ENCODE results near the gene ADK. TPM values are rescaled to one million over a fixed set of nuclear protein-coding genes. Genes with fewer than 3 reads are reported as not detected.

ADK gene
- polyA plus RNA-seq, 2 donors: 27.3 to 45.2 TPM

- no peak overlapping the region for H3K4me3 ChIP-seq (ENCODE audit: low read depth in 1 of 2, low read length in 2 of 2)
- H3K36me3 ChIP-seq (ENCODE audit: control insufficient read depth in 2 of 2, insufficient read depth in 2 of 2, low read length in 1 of 2): peaks cover 5 to 9% of the 10 kb centered on the region in 2 donors
- no peak overlapping the region for H3K27ac ChIP-seq (ENCODE audit: low read depth in 2 of 2, low read length in 1 of 2)
- peaks cover 0 to 5% of the 10 kb centered on the region in 2 donors for H3K9me3 ChIP-seq (ENCODE audit: control insufficient read depth in 2 of 2, insufficient read depth in 1 of 2, low read depth in 1 of 2, low read length in 1 of 2)
- H3K27me3 ChIP-seq (ENCODE audit: control insufficient read depth in 1 of 2, insufficient read depth in 2 of 2, low read length in 2 of 2): no peaks in the 10 kb centered on the region
- H3K4me1 ChIP-seq (ENCODE audit: control insufficient read depth in 2 of 2, insufficient read depth in 2 of 2, low read length in 1 of 2): no peaks in the 10 kb centered on the region
These were observed 521.6 kb downstream of the ADK start for GRCh38 chr10:74672430-74673165.

DNA sequence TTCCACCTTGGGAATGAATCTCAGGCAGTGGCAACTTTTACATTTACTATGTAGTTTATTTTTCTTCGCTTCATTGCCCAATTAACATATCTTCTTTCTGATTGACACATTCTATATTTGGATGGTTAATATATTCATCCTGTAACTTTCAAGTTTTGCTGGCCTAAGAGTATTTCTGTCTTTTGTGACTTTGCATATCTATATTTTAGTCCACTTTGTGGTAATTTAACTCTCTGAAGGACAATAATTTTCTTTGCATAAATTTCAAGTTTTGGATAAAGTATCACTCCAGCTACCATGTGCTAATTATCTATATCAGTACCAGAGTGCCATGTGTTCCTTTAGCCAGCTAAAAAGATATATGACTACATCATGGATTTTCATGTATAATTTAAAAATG lies 523.9 kb downstream of the ADK start:
- Histone ChIP-seq H3K27ac (ENCODE audit: low read depth in 2 of 2, low read length in 1 of 2) (no peak overlapping the region), H3K9me3 (ENCODE audit: control insufficient read depth in 2 of 2, insufficient read depth in 1 of 2, low read depth in 1 of 2, low read length in 1 of 2) (peaks cover 0 to 5% of the 10 kb centered on the region in 2 donors), H3K27me3 (ENCODE audit: control insufficient read depth in 1 of 2, insufficient read depth in 2 of 2, low read length in 2 of 2) (no peaks in the 10 kb centered on the region), H3K4me1 (ENCODE audit: control insufficient read depth in 2 of 2, insufficient read depth in 2 of 2, low read length in 1 of 2) (no peaks in the 10 kb centered on the region), H3K4me3 (ENCODE audit: low read depth in 1 of 2, low read length in 2 of 2) (no peak overlapping the region), H3K36me3 (ENCODE audit: control insufficient read depth in 2 of 2, insufficient read depth in 2 of 2, low read length in 1 of 2) (peaks cover 5 to 9% of the 10 kb centered on the region in 2 donors)
- 98 to 100% methylated on average over 1 of the region's 1 CpG for WGBS, 2 donors

DNA sequence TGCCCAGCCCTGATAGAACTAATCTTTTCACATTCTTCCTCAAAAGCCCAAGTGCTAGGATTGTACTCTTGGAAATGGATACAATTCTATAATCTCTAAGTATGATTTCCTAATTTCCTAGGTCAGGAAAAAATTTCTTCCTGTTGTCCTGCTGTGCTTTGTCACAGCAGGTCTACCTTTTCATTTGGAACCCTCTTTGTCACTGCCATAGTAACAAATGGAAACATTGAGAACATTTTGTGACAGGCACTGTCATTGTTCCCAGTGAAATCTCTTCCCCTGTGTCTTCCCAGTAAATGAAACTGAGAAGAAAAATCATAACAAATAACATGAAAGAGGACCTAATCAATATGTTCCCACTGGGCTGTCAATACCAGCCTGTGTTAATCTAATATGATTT lies 524.5 kb downstream of the ADK start:
- Histone ChIP-seq H3K9me3 (ENCODE audit: control insufficient read depth in 2 of 2, insufficient read depth in 1 of 2, low read depth in 1 of 2, low read length in 1 of 2) (peaks cover 0 to 5% of the 10 kb centered on the region in 2 donors), H3K27me3 (ENCODE audit: control insufficient read depth in 1 of 2, insufficient read depth in 2 of 2, low read length in 2 of 2) (no peaks in the 10 kb centered on the region), H3K36me3 (ENCODE audit: control insufficient read depth in 2 of 2, insufficient read depth in 2 of 2, low read length in 1 of 2) (peaks cover 5 to 9% of the 10 kb centered on the region in 2 donors), H3K4me3 (ENCODE audit: low read depth in 1 of 2, low read length in 2 of 2) (no peak overlapping the region), H3K4me1 (ENCODE audit: control insufficient read depth in 2 of 2, insufficient read depth in 2 of 2, low read length in 1 of 2) (no peaks in the 10 kb centered on the region), H3K27ac (ENCODE audit: low read depth in 2 of 2, low read length in 1 of 2) (no peak overlapping the region)

DNA sequence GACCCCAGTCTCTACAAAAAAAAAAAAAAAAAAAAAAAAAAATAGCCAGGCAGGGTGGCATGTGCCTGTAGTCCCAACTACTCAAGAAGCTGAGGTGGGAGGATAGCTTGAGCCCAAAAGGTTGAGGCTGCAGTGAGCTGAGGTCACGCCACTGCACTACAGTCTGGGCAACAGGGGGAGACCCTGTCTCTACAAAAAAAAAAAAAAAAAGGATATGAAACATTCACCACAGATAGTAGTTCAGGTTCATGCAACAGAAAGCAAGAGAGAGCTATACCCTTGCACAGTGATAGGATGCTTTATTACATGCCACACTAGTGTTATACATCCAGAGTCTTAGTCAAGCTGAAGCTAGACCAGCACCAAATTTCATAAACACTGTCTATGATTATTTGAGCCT lies 526.9 kb downstream of the ADK start:
- peaks cover 5 to 9% of the 10 kb centered on the region in 2 donors for H3K36me3 ChIP-seq (ENCODE audit: control insufficient read depth in 2 of 2, insufficient read depth in 2 of 2, low read length in 1 of 2)
- no peak overlapping the region for H3K4me3 ChIP-seq (ENCODE audit: low read depth in 1 of 2, low read length in 2 of 2)
- H3K27ac ChIP-seq (ENCODE audit: low read depth in 2 of 2, low read length in 1 of 2): no peak overlapping the region
- H3K4me1 ChIP-seq (ENCODE audit: control insufficient read depth in 2 of 2, insufficient read depth in 2 of 2, low read length in 1 of 2): no peaks in the 10 kb centered on the region
- 92 to 100% methylated on average over 1 of the region's 1 CpG for WGBS, 2 donors
- H3K27me3 ChIP-seq (ENCODE audit: control insufficient read depth in 1 of 2, insufficient read depth in 2 of 2, low read length in 2 of 2): no peaks in the 10 kb centered on the region
- H3K9me3 ChIP-seq (ENCODE audit: control insufficient read depth in 2 of 2, insufficient read depth in 1 of 2, low read depth in 1 of 2, low read length in 1 of 2): peaks cover 0 to 5% of the 10 kb centered on the region in 2 donors

DNA sequence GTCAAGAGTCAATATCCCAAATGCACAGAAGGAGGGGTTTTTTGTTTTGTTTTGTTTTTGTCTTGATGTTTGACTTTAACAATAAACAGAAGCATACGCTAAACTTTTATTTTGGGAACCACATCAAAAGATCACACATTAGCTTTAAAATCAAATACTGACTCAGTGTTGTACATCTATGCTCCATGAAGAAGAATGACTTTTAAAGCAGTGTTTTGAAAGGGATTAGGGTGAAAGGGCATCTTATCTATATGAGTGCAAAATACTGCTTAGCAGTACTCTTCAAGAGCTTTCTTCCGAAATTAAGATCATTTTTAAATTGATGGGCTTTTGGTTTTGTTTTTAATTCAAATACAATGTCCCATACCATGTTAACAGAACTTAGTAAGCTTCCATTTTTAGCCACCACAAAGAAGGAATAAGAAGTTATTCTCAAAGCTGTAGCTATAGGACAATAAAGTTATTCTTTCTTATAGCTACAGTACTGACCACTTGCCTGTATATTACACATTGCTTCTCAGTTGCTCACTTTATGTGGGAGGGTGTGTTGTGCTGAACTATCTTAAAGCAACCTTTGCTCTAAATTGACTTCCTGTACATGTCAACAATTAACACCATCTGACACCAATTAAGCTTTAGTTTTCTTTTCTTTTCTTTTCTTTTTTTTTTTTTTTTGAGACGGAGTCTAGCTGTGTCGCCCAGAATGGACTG lies 531.1 kb downstream of the ADK start:
- no peaks in the 10 kb centered on the region for H3K36me3 ChIP-seq (ENCODE audit: control insufficient read depth in 2 of 2, insufficient read depth in 2 of 2, low read length in 1 of 2)
- no peak overlapping the region for H3K27ac ChIP-seq (ENCODE audit: low read depth in 2 of 2, low read length in 1 of 2)
- H3K9me3 ChIP-seq (ENCODE audit: control insufficient read depth in 2 of 2, insufficient read depth in 1 of 2, low read depth in 1 of 2, low read length in 1 of 2): no peaks in the 10 kb centered on the region
- no peaks in the 10 kb centered on the region for H3K27me3 ChIP-seq (ENCODE audit: control insufficient read depth in 1 of 2, insufficient read depth in 2 of 2, low read length in 2 of 2)
- 81 to 87% methylated on average over 4 of the region's 4 CpGs for WGBS, 2 donors
- no peak overlapping the region for H3K4me3 ChIP-seq (ENCODE audit: low read depth in 1 of 2, low read length in 2 of 2)
- H3K4me1 ChIP-seq (ENCODE audit: control insufficient read depth in 2 of 2, insufficient read depth in 2 of 2, low read length in 1 of 2): no peaks in the 10 kb centered on the region

GRCh38 chr10:74683067-74683466 lies 532.0 kb downstream of the ADK start:
- H3K27me3 ChIP-seq (ENCODE audit: control insufficient read depth in 1 of 2, insufficient read depth in 2 of 2, low read length in 2 of 2): no peaks in the 10 kb centered on the region
- no peak overlapping the region for H3K27ac ChIP-seq (ENCODE audit: low read depth in 2 of 2, low read length in 1 of 2)
- no peaks in the 10 kb centered on the region for H3K9me3 ChIP-seq (ENCODE audit: control insufficient read depth in 2 of 2, insufficient read depth in 1 of 2, low read depth in 1 of 2, low read length in 1 of 2)
- no peak overlapping the region for H3K4me3 ChIP-seq (ENCODE audit: low read depth in 1 of 2, low read length in 2 of 2)
- no peaks in the 10 kb centered on the region for H3K36me3 ChIP-seq (ENCODE audit: control insufficient read depth in 2 of 2, insufficient read depth in 2 of 2, low read length in 1 of 2)
- H3K4me1 ChIP-seq (ENCODE audit: control insufficient read depth in 2 of 2, insufficient read depth in 2 of 2, low read length in 1 of 2): no peaks in the 10 kb centered on the region

- H3K27me3 ChIP-seq (ENCODE audit: control insufficient read depth in 1 of 2, insufficient read depth in 2 of 2, low read length in 2 of 2): no peaks in the 10 kb centered on the region
- 48 to 62% methylated on average over 7 of the region's 7 CpGs for WGBS, 2 donors
- H3K36me3 ChIP-seq (ENCODE audit: control insufficient read depth in 2 of 2, insufficient read depth in 2 of 2, low read length in 1 of 2): no peaks in the 10 kb centered on the region
- H3K4me3 ChIP-seq (ENCODE audit: low read depth in 1 of 2, low read length in 2 of 2): no peak overlapping the region
- no peaks in the 10 kb centered on the region for H3K4me1 ChIP-seq (ENCODE audit: control insufficient read depth in 2 of 2, insufficient read depth in 2 of 2, low read length in 1 of 2)
- H3K27ac ChIP-seq (ENCODE audit: low read depth in 2 of 2, low read length in 1 of 2): no peak overlapping the region
- no peaks in the 10 kb centered on the region for H3K9me3 ChIP-seq (ENCODE audit: control insufficient read depth in 2 of 2, insufficient read depth in 1 of 2, low read depth in 1 of 2, low read length in 1 of 2)
These were observed 532.8 kb downstream of the ADK start for GRCh38 chr10:74683621-74684364.

DNA sequence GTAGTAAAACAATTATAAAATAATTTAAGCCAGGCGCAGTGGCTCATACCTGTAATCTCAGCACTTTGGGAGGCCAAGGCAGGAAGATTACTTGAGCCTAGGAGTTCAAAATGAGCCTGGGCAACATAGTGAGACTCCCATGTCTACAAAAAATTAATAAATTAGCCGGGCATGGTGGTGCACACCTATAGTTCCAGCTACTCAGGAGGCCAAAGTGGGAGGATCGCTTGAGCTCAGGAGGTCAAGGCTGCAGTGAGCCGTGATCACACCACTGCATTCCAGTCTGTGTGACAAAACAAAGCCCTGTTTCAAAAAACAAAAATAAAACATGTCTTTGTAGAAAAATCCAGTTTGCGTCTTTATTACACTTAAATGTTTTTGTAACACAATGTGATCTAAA lies 533.4 kb downstream of the ADK start:
- no peak overlapping the region for H3K4me3 ChIP-seq (ENCODE audit: low read depth in 1 of 2, low read length in 2 of 2)
- WGBS, 2 donors: 84 to 86% methylated on average over 5 of the region's 5 CpGs
- H3K36me3 ChIP-seq (ENCODE audit: control insufficient read depth in 2 of 2, insufficient read depth in 2 of 2, low read length in 1 of 2): no peaks in the 10 kb centered on the region
- H3K27me3 ChIP-seq (ENCODE audit: control insufficient read depth in 1 of 2, insufficient read depth in 2 of 2, low read length in 2 of 2): no peaks in the 10 kb centered on the region
- no peaks in the 10 kb centered on the region for H3K9me3 ChIP-seq (ENCODE audit: control insufficient read depth in 2 of 2, insufficient read depth in 1 of 2, low read depth in 1 of 2, low read length in 1 of 2)
- no peak overlapping the region for H3K27ac ChIP-seq (ENCODE audit: low read depth in 2 of 2, low read length in 1 of 2)
- no peaks in the 10 kb centered on the region for H3K4me1 ChIP-seq (ENCODE audit: control insufficient read depth in 2 of 2, insufficient read depth in 2 of 2, low read length in 1 of 2)

DNA sequence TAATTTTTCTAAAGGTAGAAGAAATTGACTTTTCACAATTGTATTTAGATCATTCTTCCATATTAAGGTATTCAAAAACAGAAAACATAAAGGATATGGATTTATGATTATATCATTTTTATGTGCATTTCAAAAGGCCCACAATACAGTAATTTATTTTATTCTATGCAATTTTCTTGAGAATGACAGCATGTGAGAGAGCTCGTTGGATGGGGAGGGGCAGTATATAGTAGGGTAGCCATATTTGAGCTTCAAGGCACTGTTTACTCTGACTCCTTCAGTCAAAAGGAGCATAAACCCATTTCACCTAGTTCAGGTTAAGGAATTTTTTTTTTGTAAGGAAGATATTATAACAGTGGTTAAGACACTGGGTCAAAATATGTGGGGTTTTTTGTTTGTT lies 534.5 kb downstream of the ADK start:
- WGBS, 2 donors: 92 to 94% methylated on average over 1 of the region's 1 CpG
- no peaks in the 10 kb centered on the region for H3K27me3 ChIP-seq (ENCODE audit: control insufficient read depth in 1 of 2, insufficient read depth in 2 of 2, low read length in 2 of 2)
- H3K9me3 ChIP-seq (ENCODE audit: control insufficient read depth in 2 of 2, insufficient read depth in 1 of 2, low read depth in 1 of 2, low read length in 1 of 2): no peaks in the 10 kb centered on the region
- no peaks in the 10 kb centered on the region for H3K36me3 ChIP-seq (ENCODE audit: control insufficient read depth in 2 of 2, insufficient read depth in 2 of 2, low read length in 1 of 2)
- no peaks in the 10 kb centered on the region for H3K4me1 ChIP-seq (ENCODE audit: control insufficient read depth in 2 of 2, insufficient read depth in 2 of 2, low read length in 1 of 2)
- H3K27ac ChIP-seq (ENCODE audit: low read depth in 2 of 2, low read length in 1 of 2): no peak overlapping the region
- no peak overlapping the region for H3K4me3 ChIP-seq (ENCODE audit: low read depth in 1 of 2, low read length in 2 of 2)
